Esophagus muscularis mucosa (tissue), 4 donors: Measurements from ENCODE around the gene TPM2. TPM values are rescaled to one million over a fixed set of nuclear protein-coding genes. Genes with fewer than 3 reads are reported as not detected.

Experiments used
- DNase-seq: peaks from one replicate; pipeline ENCODE4 v3.0.0-alpha.2; 2017; ENCODE audit errors: extremely low spot score
- H3K27ac ChIP-seq, 4 donors: fragments of 200-600 bp; sonication (generic); replicated peaks in 1 of 4; 1 replicate in 3 of 4; 2 replicates in 1 of 4; pipeline ENCODE4 v1.5.1; 2016 to 2019; ENCODE audit warnings: mild to moderate bottlenecking in 1 of 4
- H3K27me3 ChIP-seq, 4 donors: fragments of 200-600 bp; sonication (generic); one replicate each; pipeline versions ENCODE4 v1.5.1 to v1.6.0; 2016 to 2019
- H3K36me3 ChIP-seq, 4 donors: fragments of 200-600 bp; sonication (generic); one replicate each; pipeline ENCODE4 v1.5.1; 2016 to 2019
- H3K4me1 ChIP-seq, 4 donors: fragments of 200-600 bp; sonication (generic); one replicate each; pipeline ENCODE4 v1.5.1; 2016 to 2019
- H3K4me3 ChIP-seq, 4 donors: fragments of 200-600 bp; sonication (generic); 1 replicate in 2 of 4; 2 replicates in 2 of 4; pipeline ENCODE4 v1.5.1; 2016 to 2019; ENCODE audit warnings: mild to moderate bottlenecking in 4 of 4, moderate library complexity in 1 of 4
- H3K9me3 ChIP-seq, 4 donors: fragments of 200-600 bp; sonication (generic); 1 replicate in 3 of 4; 2 replicates in 1 of 4; pipeline ENCODE4 v1.5.1; 2016 to 2019
- CTCF ChIP-seq, 3 experiments: fragments of 200-600 bp in 2 of 3; fragments of 450-650 bp in 1 of 3; sonication (generic) in 2 of 3; IDR thresholded peaks; one replicate each; pipeline ENCODE4 v1.5.1; 2017 to 2019; ENCODE audit warnings: antibody characterized with exemption in 3 of 3, mild to moderate bottlenecking in 2 of 3, moderate library complexity in 1 of 3
- EP300 ChIP-seq: sonication (generic); formaldehyde crosslinking; IDR thresholded peaks from one replicate; pipeline ENCODE4 v1.6.1; 2017; ENCODE audit warnings: antibody characterized with exemption
- POLR2A ChIP-seq: fragments of 450-650 bp; IDR thresholded peaks from one replicate; pipeline ENCODE4 v1.6.1; 2017; ENCODE audit warnings: antibody characterized with exemption, moderate library complexity, mild to moderate bottlenecking, low read depth
- POLR2AphosphoS5 ChIP-seq, 2 donors: sonication (generic); formaldehyde crosslinking; IDR thresholded peaks; one replicate each; pipeline ENCODE4 v1.6.1; 2017; ENCODE audit warnings: antibody characterized with exemption in 2 of 2
- WGBS: methylation state at CpG from one replicate; pipeline ENCODE4 v1.1.5; 2018; 5-methylcytosine and 5-hydroxymethylcytosine counted together
- intact Hi-C: fragments of 100-400 bp; cut with DNase I; formaldehyde crosslinking; loops from one replicate; pipeline ENCODE4 v1.15.1; 2023
- total RNA-seq, 4 donors: library from RNA; depleted of rRNA; stranded (reverse); fragments of >200 nt; gene quantifications; one replicate each; pipeline versions ENCODE4 v1.1.0 to v1.2.1, GENCODE V29; 2016

Gene TPM2
- total RNA-seq, 4 donors from 2014 or later, result 8,856 to 14,576 (median 12,022) TPM

GRCh38 chr9:35658137-35658967, 31.4 kb downstream of the TPM2 start, which contains the start of gene CCDC107:
CCDC107 (plus strand) TSS chr9:35658292; CDS start chr9:35658380, 88 bp downstream.
- no peak for DNase-seq
- Histone ChIP-seq H3K9me3 (no peaks in the 10 kb centered on the region), H3K27me3 (no peaks in the 10 kb centered on the region), H3K4me1 (peaks cover 43 to 61% (median 58%) of the 10 kb centered on the region in 4 donors), H3K27ac (peak within 1 kb of the TSS; percentile 95 to 99 (median 98)), H3K36me3 (peaks cover 0 to 20% (median 9%) of the 10 kb centered on the region in 4 donors), H3K4me3 (peak within 1 kb of the TSS; percentile 68 to 97 (median 82))
- intact Hi-C loops, result loop anchor here (2.0 kb wide), 2 partner anchors 32 to 70 kb away; no protein-coding TSS in a partner anchor
- 0% methylated on average over 9 of the region's 67 CpGs for WGBS
- TF ChIP-seq POLR2AphosphoS5 (IDR thresholded peaks at IDR 0.05), result peak in 1 of 2 donors; percentile 79
- peak in 2 of 3 experiments; percentile 38 to 50 for TF ChIP-seq CTCF (IDR thresholded peaks at IDR 0.05)
- TF ChIP-seq POLR2A, result peak; percentile 95
- no peak for TF ChIP-seq EP300

- peaks cover 43 to 54% (median 51%) of the 10 kb centered on the region in 4 donors for H3K4me1 ChIP-seq
- intact Hi-C loops, result loop anchor here (2.0 kb wide), 2 partner anchors 33 to 71 kb away; no protein-coding TSS in a partner anchor
Observed at GRCh38 chr9:35657546-35658136, 32.1 kb downstream of the TPM2 start, which contains the start of gene RMRP. RMRP (minus strand) TSS chr9:35658019.

GRCh38 chr9:35656831-35657545, 32.7 kb downstream of the TPM2 start:
- WGBS, result 20% methylated on average over 25 of the region's 25 CpGs
- Histone ChIP-seq H3K36me3 (peaks cover 0 to 20% (median 9%) of the 10 kb centered on the region in 4 donors), H3K27me3 (no peaks in the 10 kb centered on the region), H3K4me1 (peaks cover 39 to 47% (median 45%) of the 10 kb centered on the region in 4 donors), H3K4me3 (peak overlapping the region; percentile 68 to 97 (median 82)), H3K9me3 (no peaks in the 10 kb centered on the region), H3K27ac (peak overlapping the region; percentile 95 to 99 (median 98))
- TF ChIP-seq CTCF (IDR thresholded peaks at IDR 0.05), result no peak
- no peak for TF ChIP-seq EP300
- TF ChIP-seq POLR2A, result no peak
- peak; percentile 92 for DNase-seq
- intact Hi-C loops, result no loop called here

More at GRCh38 chr9:35657546-35658136, 32.1 kb downstream of the TPM2 start, which contains the start of gene RMRP:
- whole genome bisulfite sequencing, result 0% methylated on average over 24 of the region's 42 CpGs
- peak within 1 kb of the TSS; percentile 95 to 99 (median 98) for H3K27ac ChIP-seq
- no peaks in the 10 kb centered on the region for H3K27me3 ChIP-seq
- H3K4me3 ChIP-seq, result peak within 1 kb of the TSS; percentile 68 to 97 (median 82)
- peaks cover 0 to 20% (median 9%) of the 10 kb centered on the region in 4 donors for H3K36me3 ChIP-seq
- TF ChIP-seq POLR2AphosphoS5 (IDR thresholded peaks at IDR 0.05) (peak in 1 of 2 donors; percentile 99), CTCF (IDR thresholded peaks at IDR 0.05) (peak in 2 of 3 experiments; percentile 41 to 53), POLR2A (peak; percentile 58), EP300 (peak; percentile 97)
- no peaks in the 10 kb centered on the region for H3K9me3 ChIP-seq
- DNase-seq, result peak; percentile 99

GRCh38 chr9:35656348-35656747, 33.4 kb downstream of the TPM2 start:
- peak; percentile 82 for DNase-seq
- peaks cover 0 to 17% (median 9%) of the 10 kb centered on the region in 4 donors for H3K36me3 ChIP-seq
- H3K9me3 ChIP-seq, result no peaks in the 10 kb centered on the region
- 78% methylated on average over 15 of the region's 17 CpGs for WGBS
- intact Hi-C loops, result no loop called here
- H3K4me3 ChIP-seq, result peak overlapping the region in 1 of 4 donors; percentile 97
- H3K4me1 ChIP-seq, result peaks cover 33 to 41% (median 38%) of the 10 kb centered on the region in 4 donors
- no peaks in the 10 kb centered on the region for H3K27me3 ChIP-seq
- TF ChIP-seq POLR2A, result no peak
- no peak for TF ChIP-seq EP300
- peak overlapping the region; percentile 95 to 99 (median 98) for H3K27ac ChIP-seq
